Bronchial smooth muscle cell (primary cell): ENCODE results near the gene IFNA6. TPM values are rescaled to one million over a fixed set of nuclear protein-coding genes. Genes with fewer than 3 reads are reported as not detected.

ENCODE experiments used
- total RNA-seq: library from RNA; depleted of rRNA; stranded (reverse); fragments of >200 nt; gene quantifications from 2 replicates; pipeline ENCODE4 v1.2.1, GENCODE V29; 2014

Gene IFNA6
- not detected in 2 replicates for total RNA-seq

DNA sequence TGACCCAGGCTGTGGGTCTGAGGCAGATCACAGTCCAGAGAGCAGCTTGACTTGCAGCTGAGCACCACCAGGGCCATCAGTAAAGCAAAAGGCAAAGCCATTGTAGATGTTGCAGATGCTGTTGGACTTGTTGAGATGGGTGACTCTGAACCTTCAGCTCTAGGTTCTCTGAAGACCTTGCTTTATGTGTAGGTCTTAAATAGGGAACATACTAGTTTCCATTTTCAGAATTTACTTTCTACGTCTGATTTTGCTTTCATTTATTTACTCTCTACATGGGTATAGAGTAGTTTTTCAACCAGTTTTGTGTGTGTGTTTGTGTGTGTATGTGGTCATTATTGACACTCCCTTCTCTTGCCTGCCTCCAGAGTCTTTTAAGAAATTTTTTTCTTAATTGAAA lies at the start of gene IFNA6:
TSS of gene IFNA6 (minus strand) at position 101 of the 400 bp plus-strand sequence. CDS start at position 101, 0 bp downstream.

DNA sequence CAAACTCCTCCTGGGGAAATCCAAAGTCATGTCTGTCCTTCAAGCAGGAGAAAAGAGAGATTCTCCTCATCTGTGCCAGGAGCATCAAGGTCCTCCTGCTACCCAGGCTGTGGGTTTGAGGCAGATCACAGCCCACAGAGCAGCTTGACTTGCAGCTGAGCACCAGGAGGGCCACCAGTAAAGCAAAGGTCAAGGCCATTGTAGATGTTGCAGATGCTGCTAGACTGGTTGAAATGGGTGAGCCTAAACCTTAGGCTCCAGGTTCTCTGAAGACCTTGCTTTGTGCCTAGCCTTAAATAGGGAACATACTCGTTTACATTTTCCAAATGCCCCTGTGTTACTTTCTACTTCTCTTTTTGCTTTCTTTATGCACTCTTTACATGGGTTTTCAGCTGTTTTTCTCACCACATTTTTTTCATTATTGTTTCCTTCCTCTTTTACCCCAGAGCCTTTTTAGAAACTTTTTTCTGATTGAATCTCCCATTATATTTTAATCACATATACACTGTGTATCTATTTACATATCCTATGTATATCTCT lies 34.5 kb upstream of the IFNA6 start, which contains the start of gene IFNA2:
TSS of gene IFNA2 (minus strand) at position 268 of the 540 bp plus-strand sequence. CDS start at position 199, 69 bp downstream.

DNA sequence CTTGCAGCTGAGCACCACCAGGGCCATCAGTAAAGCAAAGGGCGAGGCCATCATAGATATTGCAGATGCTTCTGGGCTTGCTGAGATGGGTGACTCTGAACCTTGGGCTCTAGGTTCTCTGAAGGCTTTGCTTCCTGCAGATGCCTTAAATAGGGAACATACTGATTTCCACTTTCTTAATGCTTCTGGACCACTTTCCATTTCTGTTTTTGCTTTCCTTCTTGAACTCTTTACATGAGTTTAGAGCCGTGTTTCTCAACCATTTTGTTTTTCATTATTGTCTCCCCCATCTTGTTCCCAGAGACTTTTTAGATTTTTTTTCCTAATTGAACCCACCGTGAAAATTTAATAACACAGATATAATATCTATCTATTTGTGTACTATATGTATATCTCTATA lies 17.3 kb upstream of the IFNA6 start, which contains the start of gene IFNA13:
TSS of gene IFNA13 (minus strand) at position 101 of the 400 bp plus-strand sequence. CDS start at position 54, 47 bp downstream.

DNA sequence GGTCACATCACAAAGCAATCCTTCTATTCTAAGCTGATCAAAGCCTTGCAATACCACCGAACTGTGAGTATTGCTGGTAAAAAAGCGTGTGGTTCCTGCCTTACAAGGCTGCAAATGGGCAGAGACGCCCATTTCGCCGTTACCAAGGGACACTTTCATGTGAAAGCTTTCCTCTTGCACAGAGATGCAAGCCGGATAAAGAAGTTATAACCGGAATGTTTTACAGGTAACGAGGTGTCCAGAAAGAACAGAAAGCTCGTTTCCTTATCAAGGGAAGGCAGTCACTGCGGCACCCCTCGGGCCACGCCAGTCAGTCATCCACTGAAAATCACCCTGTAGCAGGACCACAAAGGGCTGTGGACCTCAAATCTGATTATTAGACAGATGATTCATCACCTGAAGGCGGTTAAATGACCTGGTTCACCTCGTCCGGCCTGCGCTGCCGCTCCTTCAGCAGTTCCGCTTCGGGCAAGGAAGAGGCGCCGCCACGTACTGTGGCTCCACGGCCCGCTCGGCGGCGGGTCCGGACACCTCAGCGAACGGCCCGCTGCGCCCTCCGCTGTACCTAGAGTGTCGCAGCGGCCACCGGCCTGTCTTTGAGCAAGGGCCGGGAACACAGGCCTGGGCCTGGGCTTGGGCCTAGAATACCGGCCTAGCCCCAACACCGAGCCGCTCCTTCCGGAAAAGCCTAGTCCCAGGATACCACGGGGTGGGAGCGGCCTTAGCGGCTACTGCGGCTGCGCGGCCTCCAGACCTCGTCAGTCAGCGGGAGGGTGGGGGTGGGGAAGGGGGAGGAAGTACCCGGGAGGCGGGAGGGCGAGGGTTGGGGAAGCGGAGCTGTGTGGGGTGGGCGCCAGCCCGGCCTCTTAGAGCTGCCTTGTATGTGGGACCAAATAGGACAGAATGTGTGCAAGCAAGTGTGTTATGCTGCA lies 15.7 kb downstream of the IFNA6 start, which contains the start of gene KLHL9:
TSS of gene KLHL9 (minus strand) at position 704 of the 932 bp plus-strand sequence. CDS start at position 159, 545 bp downstream.

DNA sequence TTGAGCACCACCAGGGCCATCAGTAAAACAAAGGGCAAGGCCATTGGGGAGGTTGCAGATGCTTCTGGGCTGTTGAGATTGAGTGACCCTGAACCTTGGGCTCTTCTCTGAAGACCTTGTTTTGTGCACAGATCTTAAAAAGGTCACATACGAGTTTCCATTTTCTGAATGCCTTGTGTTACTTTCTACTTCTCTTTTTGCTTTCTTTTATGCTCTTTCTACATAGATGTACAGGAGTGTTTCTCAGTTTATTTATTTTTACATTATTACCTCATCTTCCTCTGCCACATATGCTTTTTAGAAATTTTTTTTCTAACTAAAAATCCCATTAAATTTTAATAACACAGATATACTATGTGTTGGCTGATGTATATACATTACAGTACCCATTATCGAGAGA lies 45.5 kb downstream of the IFNA6 start, which contains the start of gene IFNA5:
TSS of gene IFNA5 (minus strand) at position 101 of the 400 bp plus-strand sequence. CDS start at position 44, 57 bp downstream.

Other genes with a start within 250 kb of the IFNA6 start
- 0.09 TPM in 1 of 2 replicates, not detected in the other for gene IFNW1, start 209.1 kb downstream of the IFNA6 start, total RNA-seq
- not detected in 2 replicates for gene IFNA21, start 184.2 kb downstream of the IFNA6 start, total RNA-seq
- not detected in 2 replicates for gene IFNA4, start 163.3 kb downstream of the IFNA6 start, total RNA-seq
- not detected in 2 replicates for gene IFNA7, start 148.7 kb downstream of the IFNA6 start, total RNA-seq
- gene IFNA10, start 143.7 kb downstream of the IFNA6 start, total RNA-seq, result not detected in 2 replicates
- gene IFNA16, start 133.6 kb downstream of the IFNA6 start, total RNA-seq, result not detected in 2 replicates
- not detected in 2 replicates for gene IFNA17, start 122.7 kb downstream of the IFNA6 start, total RNA-seq
- gene IFNA14, start 110.9 kb downstream of the IFNA6 start, total RNA-seq, result not detected in 2 replicates
- 0.09 and 0.16 TPM in 2 replicates for gene IFNA5, start 45.6 kb downstream of the IFNA6 start, total RNA-seq
- 28.8 and 35.0 TPM in 2 replicates for gene KLHL9, start 15.5 kb downstream of the IFNA6 start, total RNA-seq
- not detected in 2 replicates for gene IFNA13, start 17.2 kb upstream of the IFNA6 start, total RNA-seq
- not detected in 2 replicates for gene IFNA2, start 34.5 kb upstream of the IFNA6 start, total RNA-seq
- gene IFNA8, start 58.2 kb upstream of the IFNA6 start, total RNA-seq, result not detected in 2 replicates
- not detected in 2 replicates for gene IFNA1, start 89.6 kb upstream of the IFNA6 start, total RNA-seq
- gene IFNE, start 131.4 kb upstream of the IFNA6 start, total RNA-seq, result 1.5 and 3.8 TPM in 2 replicates